ENCODE measurements around the gene MEF2A.

DNA sequence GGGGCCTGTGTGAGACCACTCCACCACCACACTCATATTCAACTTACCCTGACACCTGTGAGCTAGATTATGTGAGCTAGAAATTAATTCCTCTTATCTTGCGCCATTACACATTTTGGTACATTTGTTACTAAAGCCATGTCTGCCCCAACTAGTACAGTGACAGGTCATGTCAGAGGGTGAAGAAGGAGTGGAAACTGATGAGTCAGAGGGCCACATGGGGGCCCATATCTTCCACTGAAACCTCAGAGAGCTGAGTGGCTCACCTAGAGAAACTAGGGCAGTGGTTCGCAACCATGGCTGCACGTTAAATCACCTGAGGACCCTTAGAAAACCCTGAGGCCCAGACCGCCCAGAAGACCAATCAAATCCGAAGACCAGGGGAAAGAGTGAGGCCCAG is 15.7 kb upstream of the MEF2A start:
- TF ChIP-seq, protein P1, sequence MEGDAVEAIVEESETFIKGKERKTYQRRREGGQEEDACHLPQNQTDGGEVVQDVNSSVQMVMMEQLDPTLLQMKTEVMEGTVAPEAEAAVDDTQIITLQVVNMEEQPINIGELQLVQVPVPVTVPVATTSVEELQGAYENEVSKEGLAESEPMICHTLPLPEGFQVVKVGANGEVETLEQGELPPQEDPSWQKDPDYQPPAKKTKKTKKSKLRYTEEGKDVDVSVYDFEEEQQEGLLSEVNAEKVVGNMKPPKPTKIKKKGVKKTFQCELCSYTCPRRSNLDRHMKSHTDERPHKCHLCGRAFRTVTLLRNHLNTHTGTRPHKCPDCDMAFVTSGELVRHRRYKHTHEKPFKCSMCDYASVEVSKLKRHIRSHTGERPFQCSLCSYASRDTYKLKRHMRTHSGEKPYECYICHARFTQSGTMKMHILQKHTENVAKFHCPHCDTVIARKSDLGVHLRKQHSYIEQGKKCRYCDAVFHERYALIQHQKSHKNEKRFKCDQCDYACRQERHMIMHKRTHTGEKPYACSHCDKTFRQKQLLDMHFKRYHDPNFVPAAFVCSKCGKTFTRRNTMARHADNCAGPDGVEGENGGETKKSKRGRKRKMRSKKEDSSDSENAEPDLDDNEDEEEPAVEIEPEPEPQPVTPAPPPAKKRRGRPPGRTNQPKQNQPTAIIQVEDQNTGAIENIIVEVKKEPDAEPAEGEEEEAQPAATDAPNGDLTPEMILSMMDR (IDR thresholded peaks at IDR 0.05): no peak
- no peak for TF ChIP-seq POLR2A (IDR thresholded peaks at IDR 0.05)

Data from thyroid gland (tissue), 4 donors.